GM18861 (cell line): Measurements from ENCODE around the gene EFCAB11.
"Not testable (repeated sequence)": the region's sequence is repeated elsewhere in the genome, so short reads cannot be mapped to it uniquely, and the experiment has no call there.

ENCODE experiments used
- ATAC-seq: cut with Tn5 transposase; IDR thresholded peaks from one replicate; pipeline ENCODE4 v1.9.1; 2021; ENCODE audit not compliant: unreplicated experiment

Gene EFCAB11

DNA sequence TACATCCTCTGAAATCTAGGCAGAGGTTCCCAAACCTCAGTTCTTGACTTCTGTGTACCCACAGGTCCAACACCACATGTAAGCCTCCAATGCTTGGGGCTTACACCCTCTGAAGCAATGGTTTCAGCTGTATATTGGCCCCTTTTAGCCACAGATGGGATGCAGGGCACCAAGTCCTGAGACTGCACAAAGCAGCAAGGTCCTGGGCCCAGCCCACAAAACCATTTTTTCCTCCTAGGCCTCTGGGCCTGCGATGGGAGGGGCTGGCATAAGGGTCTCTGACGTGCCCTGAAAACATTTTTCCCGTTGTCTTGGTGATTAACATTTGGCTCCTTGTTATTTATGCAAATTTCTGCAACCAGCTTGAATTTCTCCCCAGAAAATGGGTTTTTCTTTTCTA lies 80.4 kb downstream of the EFCAB11 start:
- not testable (repeated sequence) for ATAC-seq

DNA sequence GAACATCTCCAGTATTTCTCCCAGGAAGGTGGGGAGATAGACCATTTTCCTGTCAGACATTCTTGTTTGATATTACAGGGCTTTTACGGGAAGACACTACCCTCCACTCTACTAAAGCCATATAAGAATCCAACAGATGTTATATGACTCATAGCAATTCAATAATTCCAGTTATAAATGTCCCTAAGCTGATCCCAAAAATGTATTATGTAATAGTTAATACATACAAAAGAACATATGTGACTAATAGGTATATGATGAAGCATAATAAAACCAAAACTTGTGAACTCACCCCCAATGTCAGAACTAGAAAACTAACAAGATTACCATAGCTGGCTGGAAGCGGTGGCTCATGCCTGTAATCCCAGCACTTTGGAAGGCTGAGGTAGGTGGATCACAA lies 84.2 kb downstream of the EFCAB11 start:
- ATAC-seq, result no peak

DNA sequence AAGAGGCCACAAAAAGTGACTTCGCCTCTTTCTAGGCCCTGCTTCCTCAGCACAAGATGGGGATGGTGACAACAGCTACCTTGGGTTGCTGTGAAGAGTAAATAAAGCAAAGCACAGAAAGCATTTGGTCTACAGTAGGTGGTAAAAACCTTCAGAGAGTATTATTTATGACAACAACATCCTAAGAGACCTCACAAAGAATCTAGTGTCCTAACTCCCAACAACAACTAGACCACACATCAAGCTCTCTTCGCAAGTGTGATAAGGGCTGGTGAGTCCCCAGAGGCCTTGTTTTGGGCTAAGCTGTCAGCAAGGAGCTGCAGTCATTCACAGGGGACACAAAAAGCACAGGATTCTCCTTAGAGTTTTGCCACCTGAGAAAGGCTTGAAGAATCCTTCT lies 84.9 kb downstream of the EFCAB11 start:
- no peak for ATAC-seq

DNA sequence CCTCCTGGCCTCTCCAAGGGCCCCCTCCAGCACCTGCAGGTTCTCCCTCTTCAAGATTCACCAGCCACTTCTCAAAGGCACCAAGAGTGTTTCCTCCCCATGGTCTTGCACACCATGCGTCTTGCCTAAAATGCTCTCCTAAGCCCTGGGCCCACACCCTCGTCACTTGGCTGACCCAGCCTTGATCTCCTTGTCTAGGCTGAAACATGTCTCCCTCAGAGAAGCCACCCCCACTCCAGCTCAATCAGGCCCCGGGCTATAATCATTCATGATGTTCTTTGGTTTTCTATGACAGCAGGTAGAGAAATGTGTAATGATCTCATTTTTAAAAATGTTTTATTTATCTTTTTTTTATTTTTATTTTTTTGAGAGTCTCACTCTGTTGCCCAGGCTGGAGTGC lies 88.1 kb downstream of the EFCAB11 start:
- no peak for ATAC-seq

DNA sequence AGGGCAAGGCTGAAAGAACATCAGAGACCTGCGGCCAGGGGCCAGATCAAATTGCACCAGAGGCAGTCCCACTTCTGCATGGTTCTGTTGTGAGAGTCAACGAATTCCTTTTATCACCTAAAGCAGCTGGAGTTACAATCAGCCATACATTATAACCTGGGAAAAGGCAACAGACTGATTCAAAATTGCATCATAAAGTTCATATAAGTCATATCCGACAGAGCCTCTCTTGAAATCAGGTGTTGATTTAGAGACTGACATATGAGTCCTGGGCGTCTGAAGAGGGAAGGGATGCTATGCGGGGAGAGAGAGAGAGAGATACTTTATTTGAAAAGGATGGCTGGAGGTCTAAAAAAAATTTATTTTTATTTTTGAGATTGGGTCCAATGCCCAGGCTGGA lies 89.4 kb downstream of the EFCAB11 start:
- ATAC-seq, result no peak

DNA sequence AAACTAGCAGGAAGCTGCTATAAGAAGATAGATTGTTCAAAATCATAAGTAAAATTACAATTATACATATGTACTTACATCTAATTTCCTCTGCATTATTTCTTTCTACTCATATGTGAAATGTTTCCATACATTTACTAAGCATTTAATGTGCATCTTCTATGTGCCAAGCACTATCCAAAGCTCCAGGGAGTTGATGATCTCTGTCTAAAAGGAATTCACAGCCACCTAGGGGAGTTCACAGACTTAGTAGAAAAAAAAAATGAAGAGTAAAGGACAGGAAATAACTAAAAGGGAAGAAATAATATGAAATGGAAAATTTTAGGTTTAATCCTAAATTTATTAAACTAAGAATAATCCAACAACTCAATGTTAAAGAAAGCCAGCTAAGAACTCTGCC lies 91.7 kb downstream of the EFCAB11 start:
- ATAC-seq, result no peak

DNA sequence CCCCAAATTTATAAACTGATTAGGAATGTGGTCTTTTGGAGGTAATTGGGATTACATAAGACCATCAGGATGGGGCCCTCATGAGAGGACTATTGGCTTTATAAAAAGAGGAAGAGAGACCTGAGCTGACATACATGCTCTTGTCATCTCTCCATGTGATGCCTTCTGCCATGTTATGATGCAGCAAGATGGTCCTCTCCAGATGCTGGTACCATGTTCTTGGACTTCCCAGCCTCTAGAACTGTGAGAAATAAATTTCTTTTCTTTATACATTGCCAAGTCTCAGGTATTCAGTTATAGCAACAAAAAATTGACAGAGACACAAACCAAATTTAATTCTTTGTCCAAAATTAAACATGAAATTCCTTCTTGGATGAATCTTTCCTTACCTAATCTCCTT lies 92.9 kb downstream of the EFCAB11 start:
- no peak for ATAC-seq

DNA sequence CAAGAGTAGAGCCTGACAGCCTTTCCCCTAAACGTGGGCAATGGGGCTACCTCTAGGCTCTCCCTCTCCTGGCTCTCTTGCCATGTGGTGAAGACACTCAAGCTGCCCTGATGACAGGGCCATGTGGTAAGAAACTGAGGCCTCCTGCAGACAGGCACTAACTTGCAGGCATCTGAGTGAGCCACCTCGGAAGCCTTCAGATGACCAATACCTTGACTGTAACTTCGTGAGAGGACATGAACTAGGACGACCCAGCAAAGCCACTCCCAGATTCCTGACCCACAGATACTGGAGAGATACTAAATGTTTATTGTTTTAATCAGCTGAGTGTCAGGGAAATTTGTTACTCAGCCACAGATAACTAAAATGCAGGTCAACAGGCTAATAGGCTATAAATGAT lies 96.4 kb downstream of the EFCAB11 start:
- no peak for ATAC-seq

DNA sequence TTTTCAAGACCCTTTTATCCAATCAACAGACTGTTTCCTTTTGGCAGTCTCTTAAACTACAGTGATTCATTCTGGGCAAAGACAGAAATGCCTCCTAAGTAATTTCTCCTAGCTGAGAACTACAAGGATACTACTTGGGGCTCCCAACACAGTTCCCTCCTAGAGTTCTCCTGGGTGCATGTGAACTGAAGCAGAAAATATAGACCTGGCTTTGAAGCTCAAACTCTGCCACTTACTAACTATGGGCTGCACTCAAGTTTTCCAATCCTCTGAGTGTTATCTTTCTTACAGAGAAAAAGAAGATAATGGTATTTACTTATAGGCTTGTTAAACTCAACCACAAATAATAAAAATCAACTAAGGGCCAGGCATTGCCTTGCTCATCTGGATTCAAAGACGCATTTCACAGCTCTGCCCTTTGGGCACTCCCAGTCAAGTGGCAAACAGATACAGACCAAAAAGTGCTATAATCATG lies 97.6 kb downstream of the EFCAB11 start:
- no peak for ATAC-seq

DNA sequence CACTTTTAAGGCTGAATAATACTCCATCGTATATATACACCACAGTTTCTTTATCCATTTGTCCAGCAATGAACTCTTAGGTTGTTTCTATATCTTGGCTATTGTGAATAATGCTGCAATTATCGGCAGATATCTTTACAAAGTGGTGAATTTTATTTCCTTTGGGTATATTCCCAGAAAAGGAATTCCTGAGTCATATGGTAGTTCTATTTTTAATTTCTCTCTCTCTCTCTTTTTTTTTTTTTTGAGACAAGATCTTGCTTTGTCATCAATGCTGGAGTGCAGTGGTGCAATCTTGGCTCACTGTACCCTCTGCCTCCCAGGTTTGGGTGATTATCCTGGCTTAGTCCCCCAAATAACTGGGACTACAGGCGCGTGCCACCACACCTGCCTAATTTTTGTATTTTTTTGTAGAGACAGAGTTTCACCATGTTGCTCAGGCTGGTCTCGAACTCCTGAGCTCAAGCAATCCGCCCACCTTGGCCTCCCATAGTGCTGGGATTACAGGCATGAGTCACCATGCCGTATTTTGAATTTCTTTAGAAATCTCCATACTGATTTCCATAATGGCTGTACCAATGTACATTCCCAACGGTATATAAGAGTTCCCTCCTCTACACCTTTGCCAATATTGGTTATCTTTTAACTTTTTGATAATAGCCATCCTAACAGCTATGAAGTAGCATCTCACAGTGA lies 98.4 kb downstream of the EFCAB11 start:
- ATAC-seq, result no peak

DNA sequence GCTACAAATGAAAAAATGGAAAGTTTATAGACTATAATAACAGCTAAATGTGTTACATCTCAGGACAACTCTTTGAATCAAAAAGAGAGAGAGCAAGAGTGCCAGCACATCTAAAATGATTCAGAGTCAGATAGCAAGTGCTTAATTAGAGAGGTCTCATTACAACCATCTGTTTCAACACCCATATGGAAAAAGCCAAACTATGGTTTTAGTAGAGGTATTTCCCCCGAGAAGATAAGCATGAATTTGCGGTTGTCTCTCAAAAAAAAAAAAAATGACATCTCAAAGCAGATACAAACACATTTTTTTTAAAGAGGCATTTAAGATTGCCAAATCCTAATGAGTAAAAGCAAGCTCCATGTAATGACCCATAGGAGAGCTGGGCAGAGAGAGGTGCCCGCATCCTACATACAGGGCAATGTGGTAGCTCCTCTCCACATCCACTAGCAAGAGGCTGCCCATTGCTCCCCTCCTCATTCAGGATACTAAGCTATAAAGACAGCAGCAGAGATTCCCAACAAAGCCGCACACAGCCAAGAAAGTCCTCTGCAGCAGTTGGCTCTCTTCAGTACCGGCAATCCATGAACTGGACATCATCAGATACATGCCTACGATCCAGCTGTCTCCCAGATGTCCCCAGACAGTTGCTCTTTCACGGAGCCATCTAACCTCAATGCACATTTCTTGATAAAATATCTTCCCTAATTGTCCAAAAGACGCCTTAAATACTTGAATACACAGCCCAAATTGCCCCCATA lies 100.4 kb downstream of the EFCAB11 start:
- no peak for ATAC-seq

DNA sequence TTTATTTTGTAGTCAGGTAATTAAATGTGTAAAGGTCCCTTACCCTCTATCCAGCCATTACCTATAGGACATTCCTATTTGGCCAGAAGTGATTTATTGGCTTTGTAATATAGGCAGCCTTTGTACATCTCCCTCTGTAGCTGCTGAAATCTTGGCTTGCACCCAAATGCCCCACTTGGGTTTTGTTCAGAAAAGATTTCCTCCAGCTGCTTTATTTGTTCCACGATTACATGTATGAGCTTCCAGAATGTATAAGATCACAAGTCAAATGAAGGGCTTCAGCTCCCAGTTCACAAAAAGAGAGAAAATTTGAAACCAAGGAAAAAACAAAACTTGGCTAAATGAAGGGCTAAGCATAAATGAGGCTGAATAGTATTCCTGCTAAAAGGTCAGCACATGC lies 103.4 kb downstream of the EFCAB11 start:
- ATAC-seq, result no peak

DNA sequence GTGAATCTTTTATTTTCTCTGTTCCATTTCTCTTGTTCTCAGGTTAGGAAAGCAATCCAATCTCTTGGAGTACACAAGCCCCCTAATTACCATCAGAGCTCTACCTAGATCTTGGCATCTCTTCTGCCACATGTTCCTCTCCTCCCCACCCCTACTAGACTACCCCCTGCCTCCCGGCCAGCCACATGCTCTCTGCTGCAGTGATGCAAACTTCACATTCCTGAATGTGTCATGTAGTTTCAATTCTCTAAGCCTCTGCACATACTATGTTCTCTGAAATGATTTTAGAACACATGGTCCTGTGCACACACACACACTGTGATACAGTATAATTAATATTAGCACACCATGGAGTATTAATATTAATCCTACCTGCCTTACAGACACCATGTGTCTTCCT lies 104.6 kb downstream of the EFCAB11 start:
- no peak for ATAC-seq

DNA sequence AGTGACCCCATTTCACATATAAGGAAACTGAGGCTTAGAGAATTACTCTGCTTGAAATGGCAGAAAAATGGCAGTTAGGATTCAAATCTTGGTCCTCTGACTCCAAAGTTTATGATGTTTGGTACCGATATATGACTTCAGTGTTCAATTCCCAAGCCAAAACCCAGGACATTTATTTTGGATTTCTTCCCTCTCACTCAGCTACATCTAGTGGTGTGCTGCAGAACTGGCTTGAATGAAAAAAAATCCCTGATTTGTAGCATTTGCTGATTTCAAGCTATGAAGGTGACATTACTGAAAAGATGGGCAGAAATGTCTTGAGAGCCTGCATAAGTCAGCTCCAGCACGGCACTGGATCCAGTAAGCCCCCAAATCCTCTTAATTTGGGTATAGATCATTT lies 106.4 kb downstream of the EFCAB11 start:
- ATAC-seq, result no peak

DNA sequence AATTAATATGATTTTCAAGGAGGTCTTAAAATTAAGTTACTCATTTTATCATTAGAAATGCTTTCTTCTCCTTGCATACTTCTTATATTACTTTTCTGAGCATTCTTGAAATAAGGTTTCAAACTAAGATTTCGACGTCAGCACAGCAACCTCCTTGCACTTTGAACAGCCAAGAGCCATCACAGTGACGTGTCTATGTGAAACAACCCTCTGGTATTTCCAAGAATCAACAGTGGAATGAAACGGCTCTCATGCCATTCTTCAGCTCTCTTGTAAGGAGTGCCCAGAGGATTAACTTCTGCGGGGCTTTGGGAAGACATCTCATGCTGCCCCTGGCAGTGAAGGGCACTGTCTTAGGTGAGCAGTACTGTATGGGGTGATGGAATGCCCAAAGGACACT lies 109.2 kb downstream of the EFCAB11 start:
- ATAC-seq, result no peak

DNA sequence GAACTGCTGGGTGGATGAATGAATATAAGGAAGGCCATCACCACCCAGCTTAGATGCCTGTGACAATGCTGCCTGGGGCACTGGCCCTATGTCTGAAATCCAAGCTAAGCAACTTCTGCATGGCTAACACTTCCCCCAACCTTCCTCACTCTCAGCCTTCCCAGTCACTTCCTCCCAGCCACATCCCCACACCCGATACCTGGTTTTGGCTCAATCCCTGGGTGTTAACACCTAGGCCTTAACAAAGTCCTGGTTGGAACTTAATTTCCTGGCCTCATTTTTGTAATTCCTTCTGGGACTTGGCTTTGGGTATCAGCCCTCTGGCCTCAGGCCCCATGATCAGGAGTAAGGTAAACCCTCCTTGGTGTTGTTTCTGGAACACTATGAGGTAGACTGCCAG lies 110.0 kb downstream of the EFCAB11 start:
- ATAC-seq, result no peak

DNA sequence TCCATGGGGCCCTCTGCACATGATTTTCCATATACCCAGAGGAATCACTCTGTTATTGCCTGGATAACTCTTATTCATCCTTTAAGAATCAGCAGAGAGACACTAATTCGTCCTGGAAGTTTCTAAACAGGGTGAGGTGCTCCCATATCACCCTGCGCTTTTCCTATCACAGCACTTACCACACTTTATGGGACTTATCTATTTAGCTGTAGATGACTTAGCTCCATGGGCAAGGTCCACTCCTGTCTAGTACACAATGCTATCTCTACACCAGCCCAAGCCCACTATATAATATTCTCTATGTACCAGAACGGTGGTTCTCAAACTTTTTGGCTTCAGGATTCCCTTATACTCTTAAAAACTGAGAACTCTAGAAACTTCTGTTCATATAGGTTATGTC lies 111.7 kb downstream of the EFCAB11 start:
- no peak for ATAC-seq

DNA sequence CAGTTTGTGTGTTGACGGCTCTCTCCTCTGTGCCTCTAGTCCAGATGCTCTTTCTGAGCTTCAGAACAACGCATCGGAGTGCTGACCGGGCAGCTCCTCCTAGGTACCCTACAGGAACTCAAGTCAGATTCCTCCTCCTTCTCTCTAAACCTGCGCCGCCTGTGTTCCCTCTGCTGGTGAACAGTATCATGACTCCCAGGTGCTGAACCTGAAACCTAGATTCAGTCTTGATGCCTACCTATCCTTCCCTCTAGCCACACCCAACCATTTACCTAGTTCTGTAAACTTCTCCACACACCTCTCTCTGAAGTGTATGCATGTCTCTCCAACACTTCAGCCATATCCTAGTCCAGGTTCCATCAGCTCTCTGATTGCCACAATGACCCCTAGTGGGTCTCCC lies 112.7 kb downstream of the EFCAB11 start:
- ATAC-seq, result no peak

DNA sequence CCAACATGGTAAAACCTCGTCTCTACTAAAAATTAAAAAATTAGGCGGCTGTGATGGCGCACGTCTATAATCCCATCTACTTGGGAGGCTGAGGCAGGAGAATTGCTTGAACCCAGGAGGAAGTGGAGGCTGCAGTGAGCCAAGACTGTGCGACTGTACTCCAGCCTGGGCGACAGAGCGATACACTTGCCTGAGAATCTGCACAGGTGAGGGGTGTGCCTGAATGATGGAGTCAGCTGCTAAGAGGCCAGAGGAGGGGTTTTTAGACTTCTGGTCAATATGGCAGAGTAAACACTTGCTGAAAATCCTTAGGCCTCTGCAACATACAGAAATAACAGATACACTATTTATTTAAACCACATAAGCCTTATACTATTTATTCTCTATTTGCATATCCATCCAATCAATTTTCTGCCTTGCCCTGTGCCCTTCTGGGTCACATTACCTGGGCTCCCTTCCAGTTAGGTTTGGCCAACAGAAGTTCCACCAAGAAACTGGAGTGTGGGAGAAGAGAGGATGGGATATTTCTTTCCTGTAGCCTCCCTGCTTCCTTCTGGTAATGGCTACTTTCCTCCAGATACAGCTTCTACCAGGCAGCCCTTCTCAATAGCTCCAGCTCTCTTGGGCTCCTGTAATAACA lies 117.6 kb downstream of the EFCAB11 start:
- no peak for ATAC-seq

DNA sequence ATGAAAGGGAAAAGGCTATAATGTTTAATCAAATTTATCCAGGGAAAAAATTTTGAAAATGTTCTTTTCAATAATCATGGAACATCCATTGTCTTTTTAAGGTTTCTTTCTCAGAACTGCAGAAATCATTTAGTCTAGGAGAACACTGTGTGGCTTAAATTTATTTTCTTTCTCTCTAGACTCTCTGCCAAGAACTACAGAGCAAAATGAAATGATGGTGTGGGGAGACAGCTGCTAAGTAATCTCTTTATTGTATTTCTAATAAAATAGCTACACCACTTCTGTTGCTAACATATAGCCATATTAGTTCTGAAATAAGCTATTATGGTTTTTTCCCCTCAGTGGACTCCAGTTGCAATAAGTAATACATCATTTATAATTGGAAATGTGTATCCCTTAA lies 120.9 kb downstream of the EFCAB11 start:
- ATAC-seq, result no peak

DNA sequence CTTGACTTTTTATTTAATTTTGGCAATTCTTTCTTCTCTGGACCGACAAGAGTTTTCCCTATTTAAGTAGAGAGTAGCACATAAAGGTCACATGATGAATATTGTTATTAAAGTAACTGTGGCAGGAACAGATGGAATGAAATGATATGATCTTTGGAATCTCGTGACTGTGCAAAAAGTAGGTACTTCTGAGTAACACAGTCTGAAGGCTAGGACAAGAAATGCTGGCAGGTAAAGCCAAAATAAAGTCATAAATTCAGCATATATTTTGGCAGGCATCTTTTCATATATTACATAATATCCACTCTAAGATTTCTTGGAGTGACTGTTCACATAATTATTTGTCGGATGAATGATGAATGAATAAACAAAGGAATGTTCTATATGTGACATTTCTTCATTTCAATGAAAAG lies 121.4 kb downstream of the EFCAB11 start:
- no peak for ATAC-seq

DNA sequence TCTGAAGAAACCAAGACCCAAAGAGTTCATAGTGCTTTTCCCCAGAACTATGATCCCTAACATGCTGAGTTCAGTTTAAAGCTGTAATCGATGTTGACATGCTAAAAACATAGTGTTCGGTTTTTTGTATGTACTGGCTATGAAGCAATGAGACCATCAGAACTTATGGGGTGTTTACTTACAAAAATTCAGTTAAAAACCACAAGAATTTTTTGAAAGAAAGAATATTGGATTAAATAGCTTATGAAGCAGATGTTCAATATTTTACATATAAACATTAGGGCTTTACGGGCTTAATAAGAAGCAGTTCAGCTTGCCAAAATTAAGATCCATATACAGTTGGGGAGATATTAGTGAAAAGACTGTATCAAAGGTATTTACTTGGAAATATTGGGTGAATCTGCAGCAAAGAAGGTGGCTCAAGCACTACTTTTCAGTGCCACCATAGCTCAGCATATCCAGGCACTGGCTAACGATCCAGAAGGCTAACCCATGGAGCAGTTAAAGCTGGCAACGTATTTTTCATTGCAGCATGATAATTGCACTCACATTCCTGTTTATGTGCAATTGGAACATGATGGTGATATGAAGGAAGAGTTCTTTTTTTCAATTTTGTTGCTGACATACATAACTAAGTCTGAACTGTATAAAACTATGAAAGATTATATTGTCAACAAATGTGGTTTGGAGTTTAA lies 125.9 kb downstream of the EFCAB11 start:
- no peak for ATAC-seq
